Measurements from ENCODE around the gene SPATA24.

DNA sequence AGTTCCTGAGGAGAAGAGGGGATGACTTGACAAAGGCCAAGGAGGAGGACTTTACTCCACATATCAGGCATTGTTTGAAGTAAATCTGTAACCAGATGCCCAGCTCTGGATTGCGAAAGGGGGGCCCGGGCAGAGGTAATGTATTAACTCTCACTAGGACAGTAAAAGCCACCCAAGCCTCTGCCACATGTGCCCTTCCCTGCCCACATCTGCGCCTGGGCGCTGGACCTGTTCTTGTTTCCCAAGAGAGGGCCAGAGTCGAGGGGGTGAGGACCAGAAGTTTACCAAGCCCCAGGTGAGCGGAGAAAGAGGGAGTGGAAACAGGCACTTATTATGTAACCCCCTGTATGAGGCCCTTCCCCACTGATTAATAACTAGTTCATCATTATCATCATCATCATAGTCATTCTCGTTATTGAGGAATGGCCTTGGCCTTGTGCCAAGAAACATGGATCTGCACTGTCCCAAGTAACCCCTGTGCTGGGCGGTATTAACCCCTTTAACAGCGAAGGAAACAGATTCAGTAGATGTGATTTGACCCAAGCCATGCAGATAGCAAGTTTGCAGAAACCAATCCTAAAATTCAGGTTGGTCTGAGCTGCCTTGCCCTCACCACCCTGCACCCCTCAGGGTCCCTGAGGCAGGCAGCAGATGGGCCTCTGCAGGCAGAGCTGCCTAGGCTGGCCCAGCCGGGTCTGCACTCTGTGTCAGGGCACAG is 20.5 kb downstream of the SPATA24 start, which contains the start of gene SLC23A1:
- TF ChIP-seq TAF1 (IDR thresholded peaks at IDR 0.05; ENCODE audit: low read depth) (no peak), REST (IDR thresholded peaks at IDR 0.05; ENCODE audit: low read depth) (no peak), TEAD4 (IDR thresholded peaks at IDR 0.05) (no peak), TCF12 (IDR thresholded peaks at IDR 0.05; ENCODE audit: low read depth) (no peak), CREB1 (IDR thresholded peaks at IDR 0.05; ENCODE audit: low read depth) (no peak), EP300 (IDR thresholded peaks at IDR 0.05; ENCODE audit: borderline replicate concordance) (no peak)
- TF ChIP-seq, protein P1, sequence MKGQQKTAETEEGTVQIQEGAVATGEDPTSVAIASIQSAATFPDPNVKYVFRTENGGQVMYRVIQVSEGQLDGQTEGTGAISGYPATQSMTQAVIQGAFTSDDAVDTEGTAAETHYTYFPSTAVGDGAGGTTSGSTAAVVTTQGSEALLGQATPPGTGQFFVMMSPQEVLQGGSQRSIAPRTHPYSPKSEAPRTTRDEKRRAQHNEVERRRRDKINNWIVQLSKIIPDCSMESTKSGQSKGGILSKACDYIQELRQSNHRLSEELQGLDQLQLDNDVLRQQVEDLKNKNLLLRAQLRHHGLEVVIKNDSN (IDR thresholded peaks at IDR 0.05) = no peak

Measured in Ishikawa (cell line).